ENCODE results near the gene GK.
"Not testable (repeated sequence)": the region's sequence is repeated elsewhere in the genome, so short reads cannot be mapped to it uniquely, and the experiment has no call there.

Gene GK

DNA sequence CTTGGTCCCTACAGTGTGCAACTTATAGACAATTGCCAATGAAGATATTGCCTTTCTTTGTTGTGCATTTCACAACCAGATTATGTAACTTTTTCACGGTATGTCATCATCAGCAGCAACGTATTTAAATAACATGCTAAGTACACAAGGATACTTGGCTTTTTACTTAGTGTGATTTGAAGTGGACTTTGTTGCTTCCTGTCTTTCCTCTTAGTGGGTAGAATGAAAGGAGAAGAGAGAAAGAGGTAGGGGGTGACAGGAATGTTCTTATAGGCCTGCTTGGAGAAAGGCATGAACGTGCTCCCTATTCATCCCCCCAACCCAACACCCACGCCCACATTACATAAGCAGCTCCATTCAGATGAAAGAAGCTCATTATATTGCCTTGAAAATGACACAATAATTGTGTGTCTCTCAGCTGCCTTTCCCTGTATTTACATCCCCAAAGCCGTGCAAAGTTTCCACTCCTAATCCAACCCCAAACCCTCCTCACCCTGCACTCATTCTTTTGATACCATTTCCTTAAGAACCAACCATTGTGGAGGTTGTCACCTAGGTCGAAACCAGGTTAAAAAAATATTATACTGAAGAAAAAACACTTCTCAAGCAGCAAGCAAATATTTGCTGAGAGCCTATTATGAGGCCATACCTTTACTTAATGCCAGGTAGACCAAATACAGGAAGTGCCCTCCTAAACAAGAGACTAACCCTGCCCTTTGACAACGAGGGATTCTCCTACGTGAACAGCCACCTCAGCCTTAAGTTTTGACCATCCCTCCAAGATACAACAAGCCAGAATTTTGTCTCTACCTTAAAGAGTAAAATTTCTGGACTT is 25.2 kb upstream of the GK start:
- DNase-seq (ENCODE audit: low read depth, low spot score) = no peak
- ChIA-PET POLR2A (no interaction called here), CTCF (no interaction called here)
- TF ChIP-seq, protein P1, sequence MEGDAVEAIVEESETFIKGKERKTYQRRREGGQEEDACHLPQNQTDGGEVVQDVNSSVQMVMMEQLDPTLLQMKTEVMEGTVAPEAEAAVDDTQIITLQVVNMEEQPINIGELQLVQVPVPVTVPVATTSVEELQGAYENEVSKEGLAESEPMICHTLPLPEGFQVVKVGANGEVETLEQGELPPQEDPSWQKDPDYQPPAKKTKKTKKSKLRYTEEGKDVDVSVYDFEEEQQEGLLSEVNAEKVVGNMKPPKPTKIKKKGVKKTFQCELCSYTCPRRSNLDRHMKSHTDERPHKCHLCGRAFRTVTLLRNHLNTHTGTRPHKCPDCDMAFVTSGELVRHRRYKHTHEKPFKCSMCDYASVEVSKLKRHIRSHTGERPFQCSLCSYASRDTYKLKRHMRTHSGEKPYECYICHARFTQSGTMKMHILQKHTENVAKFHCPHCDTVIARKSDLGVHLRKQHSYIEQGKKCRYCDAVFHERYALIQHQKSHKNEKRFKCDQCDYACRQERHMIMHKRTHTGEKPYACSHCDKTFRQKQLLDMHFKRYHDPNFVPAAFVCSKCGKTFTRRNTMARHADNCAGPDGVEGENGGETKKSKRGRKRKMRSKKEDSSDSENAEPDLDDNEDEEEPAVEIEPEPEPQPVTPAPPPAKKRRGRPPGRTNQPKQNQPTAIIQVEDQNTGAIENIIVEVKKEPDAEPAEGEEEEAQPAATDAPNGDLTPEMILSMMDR (IDR thresholded peaks at IDR 0.05; ENCODE audit: insufficient read depth, low read length, missing control alignments) = no peak
- no peak overlapping the region for H3K4me3 ChIP-seq (ENCODE audit: low read depth, low read length)

DNA sequence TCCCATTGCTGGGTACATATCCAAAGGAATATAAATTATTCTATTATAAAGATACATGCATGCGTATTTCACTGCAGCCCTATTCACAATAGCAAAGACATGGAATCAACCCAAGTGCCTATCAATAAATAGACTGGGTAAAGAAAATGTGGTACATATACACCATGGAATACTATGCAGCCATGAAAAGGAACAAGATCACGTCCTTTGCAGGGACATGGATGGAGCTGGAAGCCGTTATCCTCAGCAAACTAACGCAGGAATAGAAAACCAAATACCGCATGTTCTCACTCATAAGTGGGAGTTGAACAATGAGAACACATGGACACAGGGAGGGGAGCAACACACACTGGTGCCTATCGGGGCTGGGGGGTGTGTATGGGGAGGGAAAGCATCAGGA is 19.2 kb upstream of the GK start:
- CTCF ChIA-PET = interaction anchor here (1.0 to 2.5 kb wide), 3 partner anchors 9 to 80 kb away, joined by 3 to 14 read pairs (median 3); no protein-coding TSS in a partner anchor

DNA sequence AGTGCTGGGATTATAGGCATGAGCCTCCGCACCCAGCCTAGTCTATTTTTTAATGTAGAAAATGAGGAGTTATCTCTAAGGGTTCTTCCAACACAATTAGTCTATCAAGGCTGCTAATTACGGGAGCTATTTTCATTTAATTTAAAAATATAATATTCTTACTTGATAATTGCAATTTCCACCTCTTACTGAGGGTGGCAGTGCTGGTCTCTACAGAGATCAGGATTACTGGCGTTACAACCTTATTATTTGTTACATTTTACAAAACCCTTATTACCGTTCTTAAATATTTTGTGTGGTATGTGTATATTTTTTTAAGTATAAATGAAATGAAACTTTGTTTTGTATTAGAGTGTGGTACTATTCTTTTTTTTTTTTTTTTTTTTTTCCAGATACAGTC is 17.6 kb upstream of the GK start:
- ChIA-PET POLR2A (no interaction called here), CTCF (interaction anchor here (0.6 to 2.5 kb wide), 5 partner anchors 8 to 82 kb away, joined by 3 to 14 read pairs (median 4); no protein-coding TSS in a partner anchor)
- no peak for DNase-seq (ENCODE audit: low read depth, low spot score)
- H3K4me3 ChIP-seq (ENCODE audit: low read depth, low read length) = no peak overlapping the region
- TF ChIP-seq, protein P1 (IDR thresholded peaks at IDR 0.05; ENCODE audit: insufficient read depth, low read length, missing control alignments) = peak; percentile 9

More for the DNA sequence above, 19.2 kb upstream of the GK start:
- DNase-seq (ENCODE audit: low read depth, low spot score); H3K4me3 ChIP-seq (ENCODE audit: low read depth, low read length); POLR2A ChIA-PET: not testable (repeated sequence)

DNA sequence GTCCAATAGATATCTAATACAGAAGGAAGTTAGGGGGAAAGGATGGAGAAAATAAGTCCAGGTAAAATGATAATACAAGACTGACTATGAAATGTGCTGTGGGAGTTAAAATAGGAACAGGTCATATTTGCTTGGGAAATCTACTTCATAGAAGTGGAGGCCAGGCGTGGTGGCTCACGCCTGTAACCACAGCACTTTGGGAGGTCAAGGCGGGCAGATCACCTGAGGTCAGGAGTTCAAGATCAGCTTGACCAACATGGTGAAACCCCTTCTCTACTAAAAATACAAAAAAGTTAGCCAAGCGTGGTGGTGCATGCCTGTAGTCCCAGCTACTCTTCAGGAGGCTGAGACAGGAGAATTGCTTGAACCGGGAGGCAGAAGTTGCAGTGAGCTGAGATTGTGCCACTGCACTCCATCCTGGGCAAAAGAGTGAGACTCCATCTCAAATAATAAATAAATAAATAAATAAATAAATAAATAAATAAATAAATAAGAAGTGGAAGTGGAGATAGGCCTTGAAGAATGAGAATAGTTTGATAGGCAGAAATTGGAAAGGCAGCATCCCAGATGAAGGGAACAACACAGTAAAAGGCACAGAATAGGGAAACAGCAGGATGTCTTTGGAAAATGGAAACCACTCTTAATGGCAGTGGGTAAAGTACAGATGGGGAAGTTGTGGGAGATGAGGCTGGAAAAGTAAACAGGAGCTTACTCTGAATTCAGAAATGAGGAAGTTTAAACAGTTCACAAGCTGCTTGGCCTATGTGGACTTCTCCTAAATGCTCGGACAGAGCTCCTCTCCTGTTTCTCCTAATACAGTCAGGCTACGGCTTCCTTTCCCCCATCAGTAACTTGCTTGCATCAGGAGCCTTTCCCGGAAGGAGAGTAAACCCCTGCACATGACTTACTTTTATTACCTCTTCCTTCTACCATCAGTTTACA is 15.1 kb upstream of the GK start:
- no peak overlapping the region for H3K4me3 ChIP-seq (ENCODE audit: low read depth, low read length)
- TF ChIP-seq, protein P1 (IDR thresholded peaks at IDR 0.05; ENCODE audit: insufficient read depth, low read length, missing control alignments) = no peak
- CTCF ChIA-PET = no interaction called here
- POLR2A ChIA-PET = no interaction called here
- DNase-seq (ENCODE audit: low read depth, low spot score) = no peak

DNA sequence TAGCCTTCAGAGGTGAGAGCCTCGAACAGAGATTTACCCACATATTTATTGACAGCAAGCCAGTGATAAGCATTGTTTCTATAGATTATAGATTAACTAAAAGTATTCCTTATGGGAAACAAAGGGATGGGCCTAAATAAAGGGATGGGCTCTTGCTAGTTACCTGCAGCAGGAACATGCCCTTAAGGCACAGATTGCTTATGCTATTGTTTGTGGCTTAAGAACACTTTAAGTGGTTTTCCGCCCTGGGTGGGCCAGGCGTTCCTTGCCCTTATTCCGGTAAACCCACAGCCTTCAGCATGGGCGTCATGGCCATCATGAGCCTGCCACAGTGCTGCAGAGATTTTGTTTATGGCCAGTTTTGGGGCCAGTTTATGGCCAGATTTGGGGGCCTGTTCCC is 13.5 kb upstream of the GK start:
- POLR2A ChIA-PET; CTCF ChIA-PET; DNase-seq (ENCODE audit: low read depth, low spot score); H3K4me3 ChIP-seq (ENCODE audit: low read depth, low read length): not testable (repeated sequence)

DNA sequence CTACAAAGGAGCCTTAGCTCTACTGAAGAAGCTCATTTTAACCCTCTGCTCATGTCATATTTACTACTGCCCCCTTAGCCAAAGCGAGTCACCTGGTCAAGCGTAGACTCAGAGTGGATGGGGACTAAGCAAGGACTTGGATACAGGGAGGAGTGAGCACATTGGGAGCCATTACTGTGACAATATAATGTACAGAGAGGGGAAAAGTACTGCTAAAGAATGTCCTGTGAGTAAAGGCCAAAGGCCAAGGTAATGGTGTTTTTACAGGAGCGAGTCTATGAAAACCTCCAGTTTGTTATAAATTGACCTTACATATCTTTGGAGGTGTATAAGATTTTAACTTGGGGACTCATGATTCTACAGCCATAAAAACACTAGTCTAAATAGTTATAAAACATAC is 10.6 kb upstream of the GK start:
- H3K4me3 ChIP-seq (ENCODE audit: low read depth, low read length) = no peak overlapping the region
- TF ChIP-seq, protein P1 (IDR thresholded peaks at IDR 0.05; ENCODE audit: insufficient read depth, low read length, missing control alignments) = no peak
- DNase-seq (ENCODE audit: low read depth, low spot score) = no peak
- CTCF ChIA-PET = interaction anchor here (0.9 kb wide), 1 partner anchor 8 kb away, joined by 3 read pairs; no protein-coding TSS in a partner anchor
- POLR2A ChIA-PET = no interaction called here

DNA sequence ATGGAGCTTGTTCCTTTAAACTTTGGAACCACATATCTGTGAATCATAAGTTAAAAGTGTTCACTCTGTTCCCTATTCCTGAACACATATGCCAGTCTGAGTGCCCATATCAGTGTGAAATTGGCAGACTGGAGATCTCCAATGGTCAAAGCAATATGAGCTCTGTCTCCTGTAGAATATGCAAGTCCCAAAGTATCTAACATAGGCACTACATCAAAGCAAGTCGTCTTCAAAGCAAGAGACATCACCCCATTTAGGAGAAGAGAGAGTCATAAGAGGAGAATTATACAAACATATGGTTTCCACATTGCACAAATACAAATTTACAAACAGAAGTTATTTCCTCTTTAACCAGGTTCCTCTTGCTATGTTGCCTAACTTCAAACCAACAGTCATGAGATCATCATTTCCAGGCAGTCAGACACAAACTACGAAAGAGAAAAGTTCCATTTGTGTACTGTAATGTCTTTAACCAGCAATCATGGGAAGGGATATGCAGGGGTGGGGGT is 9.9 kb upstream of the GK start:
- POLR2A ChIA-PET = no interaction called here
- DNase-seq (ENCODE audit: low read depth, low spot score) = peak; percentile 49
- H3K4me3 ChIP-seq (ENCODE audit: low read depth, low read length) = no peak overlapping the region

More for the DNA sequence above, 9.9 kb upstream of the GK start:
- CTCF ChIA-PET = interaction anchor here (0.9 to 1.0 kb wide), 2 partner anchors 8 to 9 kb away, joined by 3 read pairs; no protein-coding TSS in a partner anchor
- TF ChIP-seq, protein P1 (IDR thresholded peaks at IDR 0.05; ENCODE audit: insufficient read depth, low read length, missing control alignments) = no peak

Measured in AG04449 (cell line).